ENCODE measurements around the gene CALY. TPM values are rescaled to one million over a fixed set of nuclear protein-coding genes. Genes with fewer than 3 reads are reported as not detected.

Gene CALY
- total RNA-seq = not detected in 2 replicates

GRCh38 chr10:133336577-133337369 lies at the start of gene CALY:
Gene CALY, minus strand, starts transcription at chr10:133336896. Its CDS starts 7,907 bp downstream, at chr10:133328989.

GRCh38 chr10:133379152-133379800 lies 42.6 kb upstream of the CALY start, which contains the start of gene PAOX:
Gene PAOX, plus strand, starts transcription at chr10:133379262. Its CDS starts 55 bp downstream, at chr10:133379317.

GRCh38 chr10:133373174-133374090 lies 36.7 kb upstream of the CALY start, which contains the start of gene ECHS1:
Gene ECHS1, minus strand, starts transcription at chr10:133373354. Its CDS starts 21 bp downstream, at chr10:133373333.

GRCh38 chr10:133357285-133358161 lies 20.8 kb upstream of the CALY start, which contains the start of gene FUOM:
Gene FUOM, minus strand, starts transcription at chr10:133358019. Its CDS starts 12 bp downstream, at chr10:133358007.

GRCh38 chr10:133308421-133309099 lies 28.1 kb downstream of the CALY start, which contains the start of the genes TUBGCP2 and ZNF511:
Gene TUBGCP2, minus strand, starts transcription at chr10:133308872. Its CDS starts 5,931 bp downstream, at chr10:133302941.
Gene ZNF511, plus strand, starts transcription at chr10:133308914. Its CDS starts 30 bp downstream, at chr10:133308944.

GRCh38 chr10:133276435-133277201 lies 60.1 kb downstream of the CALY start, which contains the start of gene ADAM8:
Gene ADAM8, minus strand, starts transcription at chr10:133276868. Its CDS starts 51 bp downstream, at chr10:133276817.

Small RNAs within 50 kb of the gene (small RNA-seq; reads per million reads assigned to genes)
- gene AL360181.4 (not detected), gene BANF1P2 (not detected), gene MIR3944 (0.21 reads per million)

Other genes starting within 250 kb of the CALY start
- gene ADGRA1, start 249.0 kb downstream of the CALY start, total RNA-seq = not detected in 2 replicates
- gene KNDC1, start 176.7 kb downstream of the CALY start, total RNA-seq = not detected in 2 replicates
- not detected in 2 replicates for gene UTF1, start 106.7 kb downstream of the CALY start, total RNA-seq
- not detected in 2 replicates for gene VENTX, start 99.0 kb downstream of the CALY start, total RNA-seq
- 0.07 and 0.13 TPM in 2 replicates for gene ADAM8, start 60.0 kb downstream of the CALY start, total RNA-seq
- 47.2 and 59.9 TPM in 2 replicates for gene TUBGCP2, start 28.0 kb downstream of the CALY start, total RNA-seq
- gene ZNF511, start 28.0 kb downstream of the CALY start, total RNA-seq = 24.2 and 25.9 TPM in 2 replicates
- not detected in 2 replicates for gene PRAP1, start 10.5 kb upstream of the CALY start, total RNA-seq
- 17.0 and 18.4 TPM in 2 replicates for gene FUOM, start 21.1 kb upstream of the CALY start, total RNA-seq
- 62.0 and 63.2 TPM in 2 replicates for gene ECHS1, start 36.5 kb upstream of the CALY start, total RNA-seq
- 3.9 and 4.6 TPM in 2 replicates for gene PAOX, start 42.4 kb upstream of the CALY start, total RNA-seq
- gene MTG1, start 57.3 kb upstream of the CALY start, total RNA-seq = 40.7 and 45.3 TPM in 2 replicates
- gene SPRN, start 87.7 kb upstream of the CALY start, total RNA-seq = not detected in 2 replicates
- 0.66 and 0.86 TPM in 2 replicates for gene SCART1, start 117.0 kb upstream of the CALY start, total RNA-seq
- not detected in 2 replicates for gene CYP2E1, start 190.5 kb upstream of the CALY start, total RNA-seq
- 0.14 TPM in 1 of 2 replicates, not detected in the other for gene SYCE1, start 228.7 kb upstream of the CALY start, total RNA-seq